AG09319 (cell line): Measurements from ENCODE around the gene CCL19.

Source experiments
- DNase-seq: peaks from one replicate; pipeline ENCODE4 v3.0.0-alpha.2; 2010; ENCODE audit warnings: low read depth; ENCODE audit errors: extremely low read depth
- TF ChIP-seq, protein P1 (sequence below): IDR thresholded peaks from 2 replicates; pipeline ENCODE4 v1.5.1; 2011; ENCODE audit warnings: low read depth, mild to moderate bottlenecking, inconsistent platforms, low read length, moderate library complexity

The CCL19 gene

DNA sequence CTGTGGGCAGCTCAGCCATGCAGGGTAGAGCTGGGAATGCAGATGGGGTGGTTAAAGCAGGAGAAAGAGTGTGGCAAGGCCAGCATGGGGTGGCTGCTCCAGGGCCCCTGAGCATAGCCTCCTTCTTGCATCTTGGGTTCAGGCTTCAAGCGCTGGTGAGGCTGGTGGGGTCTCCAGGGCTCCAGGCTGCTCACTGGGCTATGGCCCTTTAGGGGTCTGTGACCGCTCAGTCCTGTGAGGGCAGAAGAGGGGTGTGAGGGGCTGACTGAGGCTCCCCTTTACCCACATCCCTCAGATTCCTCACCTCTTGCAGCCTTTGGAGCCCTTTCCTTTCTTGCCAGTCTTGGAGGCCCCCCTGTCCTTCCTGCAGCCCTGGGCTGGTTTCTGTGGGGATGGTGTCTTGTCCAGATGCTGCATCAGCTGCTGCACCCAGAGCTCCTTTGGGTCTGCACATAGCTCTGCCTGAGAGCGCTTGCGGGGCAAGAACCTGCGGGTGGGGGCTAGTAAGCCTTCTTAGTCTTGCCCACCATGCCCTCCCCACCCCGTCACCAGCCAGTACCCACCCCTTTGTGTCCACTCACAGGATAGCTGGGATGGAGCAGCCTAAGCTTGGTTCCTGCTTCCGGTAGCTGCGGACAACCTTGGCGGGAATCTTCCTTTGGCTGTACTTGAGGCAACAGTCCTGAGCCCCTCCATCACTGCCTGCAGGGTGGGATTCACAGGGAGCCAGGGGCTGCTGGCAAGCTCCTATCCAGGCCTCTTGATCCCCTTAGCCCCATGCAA, 18.3 kb upstream of the CCL19 start:
- TF ChIP-seq, protein P1, sequence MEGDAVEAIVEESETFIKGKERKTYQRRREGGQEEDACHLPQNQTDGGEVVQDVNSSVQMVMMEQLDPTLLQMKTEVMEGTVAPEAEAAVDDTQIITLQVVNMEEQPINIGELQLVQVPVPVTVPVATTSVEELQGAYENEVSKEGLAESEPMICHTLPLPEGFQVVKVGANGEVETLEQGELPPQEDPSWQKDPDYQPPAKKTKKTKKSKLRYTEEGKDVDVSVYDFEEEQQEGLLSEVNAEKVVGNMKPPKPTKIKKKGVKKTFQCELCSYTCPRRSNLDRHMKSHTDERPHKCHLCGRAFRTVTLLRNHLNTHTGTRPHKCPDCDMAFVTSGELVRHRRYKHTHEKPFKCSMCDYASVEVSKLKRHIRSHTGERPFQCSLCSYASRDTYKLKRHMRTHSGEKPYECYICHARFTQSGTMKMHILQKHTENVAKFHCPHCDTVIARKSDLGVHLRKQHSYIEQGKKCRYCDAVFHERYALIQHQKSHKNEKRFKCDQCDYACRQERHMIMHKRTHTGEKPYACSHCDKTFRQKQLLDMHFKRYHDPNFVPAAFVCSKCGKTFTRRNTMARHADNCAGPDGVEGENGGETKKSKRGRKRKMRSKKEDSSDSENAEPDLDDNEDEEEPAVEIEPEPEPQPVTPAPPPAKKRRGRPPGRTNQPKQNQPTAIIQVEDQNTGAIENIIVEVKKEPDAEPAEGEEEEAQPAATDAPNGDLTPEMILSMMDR = no peak
- no peak for DNase-seq

DNA sequence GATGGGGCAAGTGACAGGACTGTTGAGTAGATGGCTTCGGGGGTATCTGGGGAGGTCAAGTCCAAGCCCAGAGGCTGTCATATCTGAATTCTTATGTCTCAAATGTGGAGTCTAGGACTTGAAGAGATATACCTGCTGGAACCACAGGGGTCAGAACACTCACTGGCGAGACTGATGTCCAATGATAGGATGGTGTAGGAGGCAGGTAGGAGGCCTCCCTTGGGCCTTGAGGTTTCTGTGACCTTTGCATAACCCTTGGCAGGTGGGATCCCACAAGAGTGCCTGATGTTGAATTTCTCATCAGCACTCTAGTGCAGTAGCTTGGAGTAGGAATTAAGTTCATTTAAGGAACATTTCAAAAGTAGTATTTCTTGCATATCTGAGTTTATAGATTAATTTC, 16.1 kb upstream of the CCL19 start:
- TF ChIP-seq, protein P1 = no peak
- no peak for DNase-seq

DNA sequence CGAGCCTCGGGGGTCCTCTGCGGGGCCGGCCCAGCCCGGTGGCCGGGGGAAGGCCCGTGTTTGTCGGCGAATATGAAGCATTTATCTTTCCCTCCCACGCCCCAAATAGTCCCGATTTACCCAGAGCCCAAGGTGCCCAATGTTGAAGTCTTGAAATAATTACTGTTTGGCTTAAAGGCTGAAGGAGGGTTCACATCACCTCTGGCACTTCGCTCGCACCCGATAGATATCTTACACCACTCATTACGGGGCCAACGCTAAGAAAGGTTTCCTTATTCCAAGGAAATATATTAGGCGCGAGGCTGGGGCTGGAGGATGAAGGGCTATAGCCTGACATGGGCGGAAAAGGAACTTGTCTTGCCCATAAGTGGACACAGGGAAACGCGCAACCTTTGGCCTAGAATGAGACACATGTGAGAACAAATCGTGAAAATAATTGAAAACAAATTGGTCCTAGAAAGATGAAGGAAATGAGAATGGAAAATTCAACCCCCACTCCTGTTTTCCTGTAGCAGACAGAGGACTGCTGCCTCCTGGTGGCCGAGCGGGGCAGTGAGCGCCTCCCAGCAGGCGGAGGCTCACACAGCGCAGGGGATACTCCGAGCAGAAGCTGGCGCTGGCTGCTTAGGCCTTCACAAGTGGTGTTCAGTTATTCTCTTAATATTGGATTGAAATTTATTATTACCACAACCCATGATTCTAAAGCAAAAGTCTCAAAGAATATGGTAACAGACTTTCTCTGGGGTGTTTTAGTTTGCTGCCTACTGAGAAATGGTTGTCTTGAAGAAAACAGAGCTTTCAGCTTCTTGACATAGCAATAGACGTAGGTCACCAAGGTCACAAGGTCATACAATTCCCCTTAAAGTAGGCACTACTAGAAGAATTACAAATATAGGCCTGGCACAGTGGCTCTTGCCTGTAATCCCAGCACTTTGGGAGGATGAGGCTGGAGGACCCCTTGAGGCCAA, 11.0 kb upstream of the CCL19 start:
- TF ChIP-seq, protein P1 = no peak; the same call in none of the 2 replicates
- DNase-seq = peak; percentile 87

DNA sequence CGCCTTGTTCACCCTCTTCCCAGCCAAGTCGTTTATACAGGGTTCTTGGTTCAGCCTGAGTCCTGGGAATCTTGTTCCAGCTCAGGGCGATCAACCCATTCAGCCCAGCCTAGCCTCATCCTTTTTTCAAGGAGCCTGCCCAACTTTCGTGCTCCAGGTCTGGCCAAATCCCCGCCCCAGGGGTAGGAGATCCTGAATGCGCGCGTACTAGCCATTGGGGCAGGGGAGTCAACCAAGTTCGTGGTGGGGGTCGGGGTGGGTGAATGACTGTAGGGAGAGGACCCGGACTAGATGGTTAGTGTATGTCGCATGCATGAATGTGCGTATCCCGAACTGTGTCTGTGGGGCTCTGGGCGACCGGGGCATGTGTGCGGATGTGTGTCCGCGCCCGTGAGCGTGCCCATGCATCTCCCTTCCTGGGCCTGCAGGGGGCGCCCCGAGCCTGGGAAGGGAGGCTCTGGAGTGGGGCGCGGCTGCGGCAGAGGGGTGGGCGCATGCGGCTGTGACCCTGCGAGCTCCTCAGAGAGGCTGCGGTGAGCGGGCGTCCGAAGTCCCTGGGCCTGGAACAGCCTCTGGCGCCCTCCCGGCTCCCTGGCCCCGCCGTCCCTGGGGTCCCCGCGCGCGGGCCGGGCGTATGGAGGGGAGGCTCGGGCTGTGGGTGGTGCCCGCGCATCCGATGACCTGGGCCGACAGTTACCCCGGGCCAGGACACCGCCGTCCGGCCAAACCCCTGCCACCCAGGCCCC, 10.1 kb upstream of the CCL19 start:
- TF ChIP-seq, protein P1 = peak; percentile 87
- DNase-seq = no peak

DNA sequence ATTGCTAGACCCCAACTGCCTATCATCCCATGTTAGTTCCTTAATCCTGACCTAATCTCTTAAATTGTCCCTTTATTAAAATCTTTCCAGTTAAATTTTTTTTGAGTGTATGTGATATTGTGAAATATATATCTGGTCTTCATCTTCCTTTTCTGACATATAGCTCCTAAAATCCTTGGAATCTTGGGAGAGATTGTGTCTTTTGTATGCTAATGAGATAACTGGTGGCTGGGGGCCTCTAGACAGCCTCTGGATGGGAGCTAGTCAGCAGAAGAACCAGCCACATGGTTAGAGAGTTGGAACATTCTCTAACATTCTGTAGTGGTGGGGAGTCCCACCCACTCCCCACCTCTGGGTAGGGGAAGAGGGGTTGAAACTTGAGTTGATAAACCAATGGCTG, 3.7 kb upstream of the CCL19 start:
- TF ChIP-seq, protein P1 = no peak
- DNase-seq = no peak

DNA sequence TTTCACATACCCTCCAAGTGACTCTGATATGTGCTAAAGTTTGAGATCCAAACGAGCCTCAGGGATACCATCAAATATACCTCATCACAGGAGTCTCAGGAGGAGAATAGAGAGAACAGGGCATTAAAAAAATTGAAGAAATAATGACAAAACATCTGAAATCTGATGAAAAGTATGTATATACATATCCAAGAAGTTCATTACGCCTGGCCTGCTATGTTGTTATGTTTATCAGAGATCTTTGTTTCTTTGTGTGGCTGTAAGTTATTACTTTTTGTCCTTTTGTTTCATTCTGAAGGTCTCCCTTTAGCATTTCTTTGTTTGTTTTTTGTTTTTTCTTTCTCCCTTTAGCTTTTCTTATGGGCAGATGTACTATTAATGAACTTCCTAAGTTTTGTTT, 2.5 kb upstream of the CCL19 start:
- no peak for DNase-seq
- TF ChIP-seq, protein P1 = no peak
